Stimulated activated CD8-positive, alpha-beta memory T cell treated with anti-CD3 and anti-CD28 coated beads, Interleukin-7, amount 100 ng/mL, for 48 hours (primary cell): ENCODE measurements around the gene PPP4R2.

Experiments
- DNase-seq, 2 donors: peaks; one replicate each; pipeline ENCODE4 v3.0.0-alpha.2; 2020; ENCODE audit warnings: low read depth in 1 of 2; ENCODE audit errors: extremely low read depth in 1 of 2

PPP4R2 gene, protein sequence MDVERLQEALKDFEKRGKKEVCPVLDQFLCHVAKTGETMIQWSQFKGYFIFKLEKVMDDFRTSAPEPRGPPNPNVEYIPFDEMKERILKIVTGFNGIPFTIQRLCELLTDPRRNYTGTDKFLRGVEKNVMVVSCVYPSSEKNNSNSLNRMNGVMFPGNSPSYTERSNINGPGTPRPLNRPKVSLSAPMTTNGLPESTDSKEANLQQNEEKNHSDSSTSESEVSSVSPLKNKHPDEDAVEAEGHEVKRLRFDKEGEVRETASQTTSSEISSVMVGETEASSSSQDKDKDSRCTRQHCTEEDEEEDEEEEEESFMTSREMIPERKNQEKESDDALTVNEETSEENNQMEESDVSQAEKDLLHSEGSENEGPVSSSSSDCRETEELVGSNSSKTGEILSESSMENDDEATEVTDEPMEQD

DNA sequence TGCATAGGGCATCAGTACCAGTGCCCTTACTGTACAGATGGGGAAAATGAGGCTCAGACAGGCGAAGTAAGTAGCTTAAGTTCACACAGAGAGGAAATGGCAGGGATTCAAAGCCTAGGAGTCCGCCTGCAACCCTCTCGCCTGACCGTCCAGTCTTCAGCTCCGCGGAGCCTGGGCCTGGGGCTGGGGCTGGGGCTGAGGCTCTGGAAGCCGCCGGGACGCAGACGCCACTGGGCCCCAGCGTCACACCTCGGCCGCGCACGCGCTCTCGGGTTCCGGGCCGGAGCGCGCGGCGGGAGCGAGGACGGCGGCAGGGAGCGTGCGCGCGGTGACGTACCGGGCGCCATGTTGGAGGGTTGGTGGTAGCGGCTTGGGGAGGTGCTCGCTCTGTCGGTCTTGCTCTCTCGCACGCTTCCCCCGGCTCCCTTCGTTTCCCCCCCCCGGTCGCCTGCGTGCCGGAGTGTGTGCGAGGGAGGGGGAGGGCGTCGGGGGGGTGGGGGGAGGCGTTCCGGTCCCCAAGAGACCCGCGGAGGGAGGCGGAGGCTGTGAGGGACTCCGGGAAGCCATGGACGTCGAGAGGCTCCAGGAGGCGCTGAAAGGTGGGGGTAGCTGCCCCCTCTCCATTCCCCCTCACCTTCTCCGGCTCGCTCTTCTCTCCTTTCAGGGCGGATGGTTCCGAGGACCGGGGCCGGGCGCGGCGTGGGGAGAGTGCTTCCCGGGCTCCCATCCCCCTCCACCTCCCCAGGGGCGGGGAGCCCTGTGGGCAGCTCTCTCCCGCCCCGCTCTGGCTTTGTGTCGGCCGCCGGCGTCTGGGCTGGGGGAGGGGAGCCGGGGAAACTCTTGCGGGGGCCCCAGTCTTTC is at the start of gene PPP4R2:
Gene PPP4R2, plus strand, starts transcription at position 339 of the 861 bp plus-strand sequence. Its CDS starts 227 bp downstream, at position 566.
- peak; percentile 77 to 82 for DNase-seq

DNA sequence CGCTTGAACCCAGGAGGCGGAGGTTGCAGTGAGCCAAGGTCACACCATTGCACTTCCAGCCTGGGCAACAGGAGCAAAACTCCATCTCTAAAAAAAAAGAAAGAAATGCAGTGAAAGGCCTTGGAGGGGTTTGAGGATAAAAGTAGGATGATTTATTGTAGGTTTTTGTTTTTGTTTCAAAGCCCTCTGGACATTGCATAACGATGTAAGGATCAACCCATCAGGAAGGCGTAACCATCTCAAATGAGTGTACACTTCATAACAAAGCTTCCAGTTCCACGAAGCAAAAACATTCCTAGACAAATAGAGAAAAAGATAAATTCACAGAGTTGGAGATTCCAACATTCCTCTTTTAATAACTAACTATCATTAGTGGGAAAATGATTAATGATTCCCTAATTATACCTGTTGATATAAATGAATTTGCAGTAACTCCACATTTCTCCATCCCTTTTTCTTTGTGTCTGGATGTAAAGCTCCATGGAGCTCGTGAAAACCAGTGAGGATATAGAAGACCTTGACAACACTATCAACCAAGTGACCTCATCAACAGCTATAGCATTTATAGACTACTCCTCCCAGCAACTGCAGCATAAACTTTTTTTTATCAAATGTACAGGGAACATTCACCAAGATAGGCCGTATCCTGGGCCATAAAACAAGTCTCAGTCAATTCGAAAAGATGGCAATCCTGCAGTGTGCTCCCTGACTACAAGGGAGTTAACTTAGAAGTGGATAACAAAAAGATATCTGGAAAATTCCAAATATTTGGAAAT is 48.7 kb upstream of the PPP4R2 start:
- DNase-seq = no peak

DNA sequence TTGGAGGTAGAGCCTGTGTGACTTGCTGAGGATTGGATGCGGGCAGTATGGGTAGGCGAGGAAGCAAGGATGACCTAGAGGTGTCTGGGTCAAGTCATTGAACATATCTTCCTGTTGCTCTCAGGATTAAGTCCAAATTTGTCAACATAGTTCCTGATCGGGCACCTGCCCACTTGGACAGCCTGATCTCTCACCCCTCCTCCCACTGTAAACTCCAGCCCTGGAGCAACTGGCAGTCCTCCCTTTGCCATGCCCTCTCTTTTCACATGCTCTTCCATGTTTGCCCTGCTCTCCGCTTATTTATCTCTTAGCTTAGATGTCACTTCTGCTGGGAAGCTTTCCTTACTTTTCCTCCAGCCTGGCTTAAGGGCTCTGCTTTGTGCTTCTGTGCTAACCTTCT is 47.6 kb upstream of the PPP4R2 start:
- no peak for DNase-seq

DNA sequence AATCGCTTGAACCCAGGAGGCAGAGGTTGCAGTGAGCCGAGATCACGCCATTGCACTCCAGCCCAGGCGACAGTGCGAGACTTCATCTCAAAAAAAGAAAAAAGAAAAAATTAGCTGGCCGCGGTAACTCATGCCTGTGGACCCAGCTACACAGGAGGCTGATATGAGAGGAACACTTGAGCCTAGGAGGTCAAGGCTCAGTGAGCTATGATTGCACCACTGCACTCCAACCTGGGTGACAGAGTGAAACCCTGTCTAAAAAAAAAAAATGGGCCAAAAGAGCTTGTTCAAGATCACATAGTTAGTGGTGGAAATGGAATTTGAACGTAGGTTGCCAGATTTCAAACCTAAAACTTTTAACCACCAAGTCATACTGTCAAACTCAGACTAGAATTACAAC is 46.2 kb upstream of the PPP4R2 start:
- no peak for DNase-seq

DNA sequence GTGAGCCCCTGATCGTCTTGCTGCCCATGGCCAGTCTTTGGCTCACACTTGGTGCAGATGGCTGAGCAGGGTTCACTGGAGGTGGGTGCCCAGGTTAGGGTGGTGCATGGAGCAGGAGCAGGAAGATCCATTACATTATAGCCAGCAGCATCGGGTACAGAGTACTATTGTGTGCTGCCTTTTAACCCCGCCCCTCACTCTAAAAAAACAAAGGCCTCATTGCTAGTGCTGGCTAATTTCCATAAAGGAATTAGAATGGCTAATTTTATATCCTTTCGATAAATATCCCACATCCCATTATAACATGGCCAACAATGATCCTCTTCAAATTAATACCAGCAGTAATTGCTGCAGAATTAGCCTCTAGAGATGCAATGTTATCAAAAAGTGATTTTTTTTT is 45.8 kb upstream of the PPP4R2 start:
- no peak for DNase-seq

DNA sequence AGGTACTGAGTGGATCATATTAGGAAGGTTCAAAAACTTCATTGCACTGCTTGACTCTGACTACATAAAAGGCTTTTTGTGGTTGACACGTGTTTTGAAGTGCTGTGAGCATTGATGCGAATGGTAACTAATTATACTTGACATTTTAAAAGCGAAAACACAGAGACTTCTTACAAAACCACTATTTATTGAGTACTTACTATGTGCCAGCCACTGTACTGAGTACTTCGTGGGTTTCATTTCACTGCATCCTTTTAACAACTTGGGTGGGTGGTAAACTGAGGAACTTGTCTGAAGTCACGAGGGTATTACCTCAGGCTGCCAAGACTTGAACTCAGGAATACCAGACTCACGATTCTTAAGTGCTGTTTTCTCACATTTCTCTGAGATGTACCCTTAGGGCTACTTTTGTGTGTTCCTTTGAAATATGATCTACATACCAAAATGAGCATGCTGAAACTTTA is 45.3 kb upstream of the PPP4R2 start:
- DNase-seq = no peak

DNA sequence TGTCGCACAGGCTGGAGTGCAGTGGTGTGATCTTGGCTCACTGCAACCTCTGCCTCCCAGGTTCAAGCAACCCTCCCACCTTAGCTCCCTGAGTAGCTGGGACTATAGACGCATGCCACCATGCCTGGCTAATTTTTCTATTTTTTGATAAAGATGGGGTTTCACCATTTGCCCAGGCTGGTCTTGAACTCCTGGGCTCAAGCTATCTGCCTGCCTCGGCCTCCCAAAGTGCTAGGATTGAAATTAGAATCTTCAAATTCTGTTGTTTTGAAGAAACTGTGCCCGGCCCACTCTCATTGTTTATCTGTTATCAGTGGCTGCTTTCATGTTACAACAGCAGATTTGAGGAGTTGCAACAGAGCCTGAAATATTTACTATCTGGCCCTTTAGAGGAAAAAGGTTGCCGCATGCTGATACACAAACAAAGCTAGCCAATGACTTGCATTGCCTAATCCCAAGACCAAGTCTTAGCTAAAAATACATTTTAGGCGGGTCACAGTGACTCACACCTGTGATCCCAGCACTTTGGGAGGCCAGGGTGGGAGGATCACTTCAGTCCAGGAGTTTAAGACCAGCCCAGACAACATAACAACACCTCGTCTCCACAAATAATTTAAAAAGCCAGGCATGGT is 43.2 kb upstream of the PPP4R2 start:
- DNase-seq = no peak

DNA sequence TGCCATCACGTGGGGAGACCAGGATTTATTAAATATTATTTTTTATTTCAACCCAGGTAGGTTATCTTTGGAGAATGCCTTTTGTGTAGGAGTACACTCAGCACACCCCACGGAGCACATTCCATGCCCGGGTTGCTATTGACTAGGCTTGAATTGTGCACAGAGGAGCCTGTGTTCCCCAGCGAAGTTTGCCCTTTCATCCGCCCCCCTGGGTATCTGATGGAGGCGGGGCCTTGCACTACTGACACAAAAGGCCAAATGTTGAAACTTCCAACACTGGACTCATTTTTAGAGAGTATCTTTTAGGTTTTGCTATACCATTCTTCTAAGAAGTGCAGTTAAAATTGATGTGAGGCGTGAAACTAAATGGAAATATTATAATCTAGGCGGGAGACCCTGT is 39.3 kb upstream of the PPP4R2 start:
- no peak for DNase-seq

DNA sequence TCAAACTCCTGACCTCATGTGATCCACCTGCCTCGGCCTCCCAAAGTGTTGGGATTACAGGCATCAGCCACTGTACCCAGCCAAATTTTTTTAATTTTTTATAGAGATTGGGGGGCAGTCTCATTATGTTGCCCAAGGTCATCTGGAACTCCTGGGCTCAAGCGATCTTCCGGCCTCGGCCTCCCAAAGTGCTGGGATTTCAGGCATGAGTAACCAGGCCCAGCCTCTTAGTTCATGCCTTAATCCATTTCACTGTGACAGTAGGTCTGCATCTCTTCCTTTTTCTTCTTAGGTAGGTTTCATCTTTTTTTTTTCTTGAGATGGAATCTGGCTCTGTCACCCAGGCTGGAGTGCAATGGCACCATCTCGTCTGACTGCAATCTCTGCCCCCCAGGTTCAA is 37.3 kb upstream of the PPP4R2 start:
- DNase-seq = no peak

DNA sequence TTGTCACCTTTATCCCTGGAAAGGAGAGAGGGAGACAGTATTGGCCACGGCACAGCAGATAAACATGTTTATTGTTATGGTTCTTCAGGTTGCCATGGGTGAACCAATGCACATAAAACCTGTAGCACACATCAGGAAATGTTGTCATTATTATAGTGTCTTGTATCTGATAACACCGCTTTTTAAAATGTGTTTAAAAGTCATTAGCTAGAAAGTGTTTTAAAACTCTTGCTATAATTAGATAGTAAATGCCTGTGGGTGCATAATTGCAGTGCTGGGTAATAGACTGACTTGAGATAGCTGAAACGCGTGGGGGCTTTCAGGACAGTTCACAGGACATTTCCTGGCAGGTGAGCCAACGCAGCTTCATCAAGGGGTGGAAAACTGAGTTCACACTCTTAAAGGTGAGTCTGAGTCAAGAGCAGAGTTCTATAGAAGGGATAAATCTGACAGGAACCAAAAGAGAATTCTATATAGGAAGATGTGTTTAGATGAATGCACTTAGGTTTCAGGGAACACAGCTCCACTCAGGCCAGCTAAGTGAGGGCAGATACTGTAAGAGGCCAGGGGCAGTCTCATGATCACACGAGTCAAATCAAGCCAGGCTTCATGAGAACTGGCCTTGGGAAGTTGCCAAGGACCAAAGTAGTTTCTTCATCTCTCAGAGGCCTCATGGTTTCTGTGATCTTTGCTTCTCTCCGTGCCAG is 35.6 kb upstream of the PPP4R2 start:
- peak in 1 of 2 donors; percentile 14 for DNase-seq

DNA sequence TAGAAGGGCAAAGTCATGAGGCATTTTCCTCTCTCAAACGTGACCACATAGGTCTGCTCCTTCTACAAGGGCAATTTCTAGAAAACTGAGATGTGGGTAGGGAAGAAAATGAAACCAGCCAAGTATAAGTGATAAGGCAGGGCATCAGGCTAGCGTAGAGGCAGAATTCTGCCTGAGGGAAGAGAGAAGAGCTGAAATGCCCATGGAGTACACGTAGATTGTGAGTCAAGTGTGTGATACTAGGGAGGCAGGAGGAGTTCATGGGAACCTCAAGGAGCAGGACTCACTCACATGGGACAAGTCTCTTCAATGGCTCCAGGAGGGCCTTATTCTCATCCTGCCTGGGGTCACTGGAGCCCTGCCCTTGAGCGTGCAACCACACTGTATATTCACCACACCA is 34.9 kb upstream of the PPP4R2 start:
- DNase-seq = no peak

DNA sequence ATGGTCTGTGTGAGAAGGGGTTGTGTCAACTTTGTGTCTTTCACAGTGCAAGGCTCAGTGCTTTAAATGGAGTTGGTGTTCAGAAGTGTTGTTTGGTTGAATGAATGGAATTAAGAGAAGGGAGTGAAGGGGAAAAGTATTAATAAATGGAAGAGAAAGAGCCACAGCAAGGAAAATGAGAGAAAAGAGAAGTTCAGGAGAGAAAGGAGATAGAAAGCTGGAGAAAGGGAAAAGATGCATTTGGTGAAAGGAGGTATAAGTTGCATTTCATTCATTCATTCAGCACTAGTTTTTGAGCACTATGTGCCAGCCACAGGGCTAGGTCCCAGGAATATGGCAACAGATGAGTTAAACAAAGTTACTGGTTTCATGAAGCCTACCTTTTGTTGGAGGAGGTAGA is 34.3 kb upstream of the PPP4R2 start:
- DNase-seq = no peak

DNA sequence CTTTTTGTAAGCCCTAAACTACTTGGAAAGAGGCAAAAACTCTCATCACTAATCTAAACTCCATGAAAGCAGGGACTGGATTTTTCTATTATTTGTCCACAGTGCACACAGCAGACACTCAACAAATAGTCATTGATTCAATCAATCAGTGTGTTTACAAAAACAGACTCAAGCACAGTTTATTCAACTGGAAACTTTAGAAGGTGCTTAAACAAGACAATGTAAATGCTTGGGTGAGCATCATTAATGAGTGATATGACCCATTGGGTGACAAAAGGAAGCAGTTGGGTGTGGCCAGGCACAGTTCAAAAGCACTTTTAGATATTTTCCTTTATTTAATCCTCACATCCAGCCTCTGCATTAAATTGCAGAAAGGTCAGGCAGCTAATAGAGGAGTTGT is 32.0 kb upstream of the PPP4R2 start:
- DNase-seq = no peak

DNA sequence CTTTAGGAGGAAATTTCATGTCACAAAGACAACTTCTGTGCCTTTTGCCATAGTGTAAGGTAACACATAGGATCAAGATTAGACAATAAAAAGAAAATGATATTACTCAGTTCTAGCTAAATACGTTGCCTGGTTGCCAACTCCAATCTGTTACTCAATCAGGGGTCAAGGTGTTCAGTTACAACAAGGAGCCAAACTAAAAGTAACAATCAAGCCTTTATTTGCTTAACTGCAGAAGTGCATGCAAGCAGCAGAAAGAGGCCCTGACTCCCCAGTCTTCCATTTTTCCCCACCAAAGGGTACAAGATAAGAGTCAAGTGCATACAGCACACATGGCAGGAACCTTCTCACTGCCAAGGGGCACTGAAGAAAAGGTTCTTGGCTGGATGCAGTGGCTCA is 28.3 kb upstream of the PPP4R2 start:
- no peak for DNase-seq

DNA sequence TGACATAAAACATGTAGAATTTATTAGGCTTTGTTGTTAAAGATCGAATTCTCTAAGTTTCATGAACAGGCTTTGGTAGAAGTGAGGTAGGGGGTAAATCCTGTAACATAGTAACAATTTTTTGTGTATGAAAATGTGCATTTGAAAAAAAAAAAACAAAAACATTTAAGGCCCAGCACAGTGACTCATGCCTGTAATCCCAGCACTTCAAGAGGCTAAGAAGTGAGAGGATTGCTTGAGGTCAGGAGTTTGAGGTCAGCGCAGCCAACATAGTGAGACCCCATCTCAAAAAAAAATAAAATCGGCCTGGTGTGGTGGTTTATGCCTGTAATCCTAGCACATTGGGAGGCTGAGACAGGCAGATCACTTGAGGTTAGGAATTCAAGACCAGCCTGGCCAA is 26.8 kb upstream of the PPP4R2 start:
- DNase-seq = no peak

DNA sequence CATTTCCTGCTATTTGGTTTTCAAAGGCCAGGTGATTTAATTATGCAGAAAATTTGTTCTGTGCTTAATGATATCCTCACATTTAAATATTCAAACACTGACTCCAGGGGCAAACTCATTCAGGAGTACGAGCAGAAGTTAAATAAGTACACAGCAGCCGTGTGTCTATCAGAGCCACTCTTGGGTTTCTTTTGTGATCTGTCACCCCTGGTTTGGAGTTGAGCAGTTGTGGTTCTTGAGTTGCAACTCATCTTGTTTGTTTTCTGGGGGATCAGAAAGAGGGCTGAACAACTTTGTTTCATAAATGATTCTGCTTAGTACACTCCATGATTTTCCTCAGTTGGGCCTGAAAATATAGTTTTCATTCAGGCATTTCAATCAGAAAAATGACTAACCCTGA is 25.7 kb upstream of the PPP4R2 start:
- DNase-seq = no peak

DNA sequence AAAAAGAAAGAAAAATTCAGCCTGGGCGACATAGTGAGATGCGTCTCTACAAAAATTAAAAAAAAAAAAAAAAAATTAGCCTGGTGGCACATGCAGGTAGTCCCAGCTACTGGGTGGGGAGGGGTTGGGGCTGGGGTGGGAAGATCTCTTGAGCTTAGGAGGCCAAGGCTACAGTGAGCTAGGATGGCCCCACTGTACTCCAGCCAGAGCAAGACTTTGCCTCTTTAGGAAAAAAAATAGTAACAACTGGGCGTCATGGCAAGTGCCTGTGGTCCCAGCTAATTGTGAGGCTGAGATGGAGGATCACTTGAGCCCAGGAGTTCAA is 23.9 kb upstream of the PPP4R2 start:
- no peak for DNase-seq

DNA sequence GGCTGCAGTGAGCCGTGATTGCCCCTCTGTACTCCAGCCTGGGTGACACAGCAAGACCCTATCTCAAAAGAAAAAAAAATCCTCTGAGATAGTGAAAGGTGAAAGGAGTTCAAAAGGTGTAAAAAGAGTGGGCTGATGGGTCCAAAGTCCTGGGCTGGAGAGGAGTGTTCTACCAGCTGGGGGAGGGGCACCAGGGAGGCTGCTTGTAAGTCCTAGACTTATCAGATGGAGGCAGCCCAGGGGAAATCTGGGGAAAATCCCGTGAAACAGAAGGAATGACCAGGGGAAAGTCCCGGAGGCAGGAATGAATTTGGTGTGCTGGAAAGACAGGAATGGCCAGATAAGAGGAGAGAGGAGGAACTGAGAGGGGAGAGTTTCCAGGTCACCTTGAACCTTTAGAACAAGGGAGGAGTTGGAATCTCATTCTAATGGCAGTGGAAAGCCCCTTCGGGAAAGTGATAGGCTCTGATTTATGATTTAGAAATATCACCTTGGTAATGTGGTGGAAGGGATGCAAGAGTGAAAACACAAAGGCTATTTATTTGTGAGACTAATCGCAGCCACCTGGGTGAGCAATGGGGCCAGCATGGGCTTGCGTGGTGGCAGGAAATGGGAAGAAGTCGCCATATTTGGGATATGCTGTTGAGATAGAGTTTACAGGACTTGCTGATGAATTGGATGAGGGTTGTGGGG is 23.4 kb upstream of the PPP4R2 start:
- DNase-seq = no peak

DNA sequence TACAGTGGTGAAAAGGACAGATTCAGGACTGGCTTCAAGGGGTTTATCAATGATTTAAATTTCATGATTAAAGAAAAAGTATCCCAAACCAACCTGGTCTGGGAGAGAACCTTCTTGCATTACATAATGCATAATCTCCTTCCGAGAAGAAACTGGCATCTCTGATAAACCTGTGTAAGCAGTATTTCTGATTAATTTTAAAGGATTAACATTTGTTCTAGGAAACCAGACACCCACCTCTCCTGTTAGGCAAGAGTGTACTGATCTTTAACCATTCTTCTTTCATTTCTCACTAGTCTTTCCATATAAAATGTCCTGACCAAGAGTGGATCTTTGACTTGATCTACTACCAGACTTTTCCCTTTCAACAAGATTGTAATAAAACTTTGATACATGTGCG is 22.8 kb upstream of the PPP4R2 start:
- no peak for DNase-seq

DNA sequence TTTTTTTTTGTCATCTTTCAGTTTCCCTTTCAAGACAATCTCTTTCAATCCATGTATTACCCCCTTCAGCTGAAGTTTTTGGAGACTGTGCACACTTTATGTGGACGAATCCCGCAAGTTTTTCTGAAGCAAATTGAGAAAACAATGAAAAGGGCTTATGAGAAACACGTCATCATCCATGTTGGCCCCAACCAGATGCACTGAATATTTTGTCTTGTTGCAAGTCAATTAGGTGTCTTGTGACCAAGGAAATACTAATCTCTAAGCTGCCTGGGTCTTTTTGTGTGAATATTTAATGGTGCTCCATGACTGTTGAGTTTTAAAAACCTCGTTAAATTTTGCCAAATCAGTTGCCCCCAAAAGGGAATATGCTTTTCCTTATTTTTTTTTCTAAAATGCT is 21.7 kb upstream of the PPP4R2 start:
- DNase-seq = no peak
